Hair follicle dermal papilla cell (primary cell): Measurements from ENCODE around the gene TRMT10A. TPM values are rescaled to one million over a fixed set of nuclear protein-coding genes. Genes with fewer than 3 reads are reported as not detected.

Source experiments
- total RNA-seq: library from RNA; depleted of rRNA; stranded (reverse); fragments of >200 nt; gene quantifications from 2 replicates; pipeline ENCODE4 v1.2.3, GENCODE V29; 2012

Gene TRMT10A
- total RNA-seq = 5.6 and 6.7 TPM in 2 replicates

GRCh38 chr4:99563310-99564186 lies at the start of gene TRMT10A:
TSS of gene TRMT10A (minus strand) at chr4:99564039. CDS start at chr4:99559338, 4,701 bp downstream.

GRCh38 chr4:99574530-99575324 lies 10.9 kb upstream of the TRMT10A start, which contains the start of gene MTTP:
TSS of gene MTTP (plus strand) at chr4:99574824. CDS start at chr4:99574910, 86 bp downstream.

GRCh38 chr4:99510721-99511120 lies 53.1 kb downstream of the TRMT10A start, which contains the start of gene C4orf17:
TSS of gene C4orf17 (plus strand) at chr4:99511021. CDS start at chr4:99513082, 2,061 bp downstream.

Other genes with a start within 250 kb of the TRMT10A start
- 15.2 and 43.5 TPM in 2 replicates for gene ADH1B, start 242.6 kb downstream of the TRMT10A start, total RNA-seq
- gene ADH1C, start 211.3 kb downstream of the TRMT10A start, total RNA-seq = 0.16 TPM in 1 of 2 replicates, not detected in the other
- 0.24 and 2.1 TPM in 2 replicates for gene ADH7, start 128.7 kb downstream of the TRMT10A start, total RNA-seq
- gene C4orf17, start 53.0 kb downstream of the TRMT10A start, total RNA-seq = not detected in 2 replicates
- 0.24 TPM in 1 of 2 replicates, not detected in the other for gene MTTP, start 10.8 kb upstream of the TRMT10A start, total RNA-seq
- under 0.01 TPM in 1 of 2 replicates, not detected in the other for gene C4orf54, start 93.8 kb upstream of the TRMT10A start, total RNA-seq